Stimulated activated CD8-positive, alpha-beta memory T cell treated with anti-CD3 and anti-CD28 coated beads, Interleukin-15, amount 100 ng/mL, for 1 hour (primary cell): ENCODE data around the gene BOC.
A peak's percentile ranks its signal among the peaks of the same experiment; 100 is the strongest.

Experiments
- DNase-seq: peaks from one replicate; pipeline ENCODE4 v3.0.0-alpha.2; 2020; ENCODE audit warnings: low read depth

The BOC gene

GRCh38 chr3:113287803-113288648 lies 76.7 kb downstream of the BOC start:
- peak; percentile 35 for DNase-seq

DNA sequence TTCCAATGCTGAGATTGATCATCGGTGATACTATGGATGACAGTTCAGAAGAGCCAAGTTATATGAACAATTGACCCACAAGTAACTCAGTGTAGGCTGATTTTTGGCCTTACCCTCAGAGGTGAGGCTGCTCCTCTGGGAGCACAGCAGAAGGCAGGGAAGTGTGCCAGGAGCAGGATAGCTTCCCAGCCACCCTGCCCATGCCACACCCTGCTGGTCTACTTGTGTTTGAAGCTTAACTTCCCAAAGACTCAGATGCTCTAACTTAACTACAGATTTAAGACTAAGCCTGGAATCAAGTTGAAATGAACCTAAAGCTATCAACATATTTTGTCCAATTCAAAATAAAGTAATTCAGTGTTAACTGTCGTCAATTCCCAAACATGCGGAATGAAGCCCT lies 77.5 kb downstream of the BOC start:
- no peak for DNase-seq

DNA sequence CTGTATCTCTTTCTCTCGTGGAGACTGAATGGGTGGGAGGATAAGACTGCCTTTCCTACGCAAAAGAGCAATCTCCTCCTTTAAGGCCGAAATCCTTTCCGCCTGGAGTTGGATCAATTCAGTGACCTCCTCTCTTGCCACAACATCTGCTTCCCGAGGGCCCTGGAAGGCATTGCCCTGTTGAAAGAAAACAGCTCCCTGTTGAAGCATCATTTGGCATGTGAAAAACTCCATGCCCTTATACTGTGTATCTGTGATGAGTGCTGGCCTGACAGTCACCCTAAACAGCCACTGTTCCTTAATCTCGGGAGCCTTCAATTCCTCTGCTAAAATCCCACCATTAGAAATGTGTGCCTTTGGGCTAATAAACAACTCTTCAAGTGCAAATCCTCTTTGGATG lies 80.2 kb downstream of the BOC start:
- no peak for DNase-seq

- DNase-seq: no peak
Observed at GRCh38 chr3:113292933-113293332, 81.6 kb downstream of the BOC start.

DNA sequence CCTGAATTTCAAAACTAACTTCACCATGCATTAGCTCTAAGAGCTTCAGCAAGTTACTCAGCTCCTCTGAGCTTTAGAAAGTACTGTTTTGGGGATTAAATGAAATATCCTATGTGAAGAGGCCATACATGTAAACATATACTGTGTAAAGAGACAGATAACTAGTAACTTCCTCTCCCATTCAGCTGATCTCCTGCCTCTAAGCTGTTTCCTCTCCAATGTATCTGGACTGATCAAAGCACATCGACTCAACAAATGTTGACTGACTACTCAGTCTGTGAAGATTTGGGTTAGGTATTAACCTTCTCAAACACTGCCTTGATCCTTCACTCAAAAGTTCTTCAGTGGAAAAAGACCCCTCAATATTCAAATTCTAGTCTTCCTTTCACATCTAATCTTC lies 82.0 kb downstream of the BOC start:
- DNase-seq: no peak

DNA sequence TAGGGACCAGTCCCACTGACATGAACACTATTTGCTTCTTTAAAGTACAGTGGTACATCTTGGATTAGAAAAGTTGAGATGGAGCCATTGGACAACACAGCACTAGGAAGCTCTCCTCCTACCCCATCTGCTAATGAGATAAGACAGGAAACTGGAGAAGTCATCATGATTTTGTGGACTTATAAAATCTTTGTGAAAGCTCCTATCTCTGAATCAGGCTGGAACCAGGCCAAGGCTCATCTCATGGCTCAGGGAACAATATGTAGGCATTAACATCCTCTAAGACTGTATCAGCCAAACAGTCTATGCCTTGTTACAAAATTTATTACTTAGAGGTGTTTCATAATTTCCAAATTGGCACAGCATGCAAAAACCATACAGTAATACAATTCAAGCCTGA lies 84.1 kb downstream of the BOC start:
- DNase-seq: no peak

DNA sequence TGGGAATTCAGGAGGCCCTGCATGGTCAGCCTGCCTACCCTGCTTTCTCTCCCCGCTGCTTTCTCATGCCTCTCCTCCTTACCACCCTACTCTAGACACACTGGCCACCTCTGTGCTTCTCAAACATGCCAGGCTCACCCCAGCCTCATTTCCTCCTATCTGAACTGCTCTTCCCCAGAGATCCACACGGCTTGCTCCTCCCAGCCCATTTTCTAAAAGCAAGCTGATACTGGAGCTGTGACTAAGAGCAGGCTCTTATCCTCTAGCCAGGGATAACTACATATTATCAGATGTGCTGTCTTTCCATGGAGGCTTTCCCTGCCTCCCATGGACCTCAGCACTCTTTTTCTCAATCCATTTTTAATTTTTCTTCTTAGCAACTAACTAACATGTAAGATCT lies 85.9 kb downstream of the BOC start:
- no peak for DNase-seq

GRCh38 chr3:113297841-113298240 lies 86.5 kb downstream of the BOC start:
- DNase-seq: no peak

- DNase-seq: no peak
Observed at GRCh38 chr3:113300596-113300995, 89.2 kb downstream of the BOC start.

- no peak for DNase-seq
Observed at GRCh38 chr3:113304102-113304501, 92.7 kb downstream of the BOC start.

GRCh38 chr3:113304856-113305540 lies 93.6 kb downstream of the BOC start:
- DNase-seq: no peak

DNA sequence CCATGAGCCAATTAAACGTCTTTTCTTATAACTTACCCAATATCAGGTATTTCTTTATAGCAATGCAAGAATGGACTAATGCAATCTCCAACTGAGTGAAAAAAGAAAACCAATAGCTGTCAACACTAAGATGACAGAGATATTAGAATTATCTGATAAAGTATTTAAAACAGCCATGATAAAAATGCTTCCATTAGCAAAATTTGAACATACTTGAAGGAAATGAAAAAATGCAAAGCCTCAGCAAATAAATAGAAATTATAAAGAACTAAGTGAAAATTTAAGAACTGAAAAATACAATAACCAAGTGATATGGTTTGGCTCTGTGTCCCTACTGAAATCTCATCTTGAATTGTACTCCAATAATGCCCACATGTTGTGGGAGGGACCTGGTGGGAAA lies 99.6 kb downstream of the BOC start:
- no peak for DNase-seq

DNA sequence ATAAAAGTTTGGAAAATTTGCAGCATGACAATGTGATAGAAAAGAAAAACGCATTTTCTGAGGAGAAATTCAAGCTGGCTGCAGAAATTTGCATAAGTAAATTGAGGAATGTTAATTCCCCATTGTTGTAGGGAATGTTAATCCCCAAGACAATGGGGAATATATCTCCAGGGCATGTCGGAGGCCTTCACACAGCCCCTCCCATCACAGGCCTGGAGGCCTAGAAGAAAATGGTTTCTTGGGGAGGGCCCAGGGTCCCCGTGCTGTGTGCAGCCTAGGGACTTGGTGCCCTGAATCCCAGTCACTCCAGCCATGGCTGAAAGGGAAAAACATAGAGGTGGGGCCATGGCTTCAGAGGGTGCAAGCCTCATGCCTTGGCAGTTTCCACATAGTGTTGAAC lies 101.1 kb downstream of the BOC start:
- no peak for DNase-seq

DNA sequence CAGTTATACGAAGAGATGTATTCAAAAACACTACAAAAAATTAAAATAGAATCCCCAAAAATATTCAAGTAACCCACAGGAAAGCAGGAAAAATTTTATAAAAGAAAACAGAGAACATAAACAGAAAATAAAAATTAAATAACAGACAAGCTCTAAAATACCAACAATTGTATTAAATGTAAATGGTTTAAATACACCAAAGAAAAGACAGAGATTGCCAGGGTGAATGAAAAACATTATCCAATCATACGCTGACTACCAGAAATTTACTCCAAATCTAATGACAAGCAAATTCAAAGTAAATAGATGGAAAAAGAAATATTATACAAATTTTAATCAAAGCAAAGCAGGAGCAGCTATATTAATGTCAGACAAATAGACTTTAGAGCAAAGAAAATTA lies 103.6 kb downstream of the BOC start:
- no peak for DNase-seq

DNA sequence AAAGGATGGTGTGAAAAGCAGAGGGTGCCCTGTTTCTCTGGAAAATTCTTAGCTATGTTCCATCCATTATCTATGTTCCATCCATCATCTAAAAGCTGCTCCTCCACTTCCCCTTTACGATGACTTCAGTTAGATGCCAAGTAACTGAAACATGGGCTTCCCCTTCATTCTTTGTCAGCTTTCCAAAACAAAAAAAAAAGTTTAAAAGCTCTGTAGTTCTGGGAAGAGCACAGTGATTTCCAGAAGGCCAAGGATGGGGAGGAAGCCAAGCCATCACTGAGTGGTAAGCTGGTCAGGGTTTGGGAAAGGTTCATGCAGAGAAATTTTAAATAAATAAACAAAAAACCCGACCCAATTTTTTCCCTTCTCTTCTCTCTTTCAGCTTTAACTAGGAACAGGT lies 118.4 kb downstream of the BOC start:
- DNase-seq: no peak

GRCh38 chr3:113330742-113331141 lies 119.4 kb downstream of the BOC start:
- DNase-seq: no peak

DNA sequence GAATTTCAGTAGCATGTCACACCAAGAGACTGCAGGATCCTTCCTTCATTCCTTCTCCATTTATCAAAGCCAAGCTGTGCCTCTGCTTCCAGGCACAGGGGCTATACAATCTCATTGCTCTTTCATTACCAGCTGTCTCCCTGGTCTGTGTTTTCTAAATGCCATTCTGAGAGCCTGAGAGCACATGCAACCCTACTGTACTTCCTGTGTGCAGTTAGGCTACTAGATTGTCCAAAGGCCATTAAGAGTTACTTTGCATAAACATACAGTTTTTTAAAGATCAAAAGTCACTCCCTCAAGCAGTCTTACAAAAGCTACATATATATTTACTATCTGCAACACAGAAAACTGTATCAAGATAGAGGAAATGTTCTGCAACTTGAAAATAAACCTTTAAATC lies 119.8 kb downstream of the BOC start:
- no peak for DNase-seq
